NCI-H2029 (cell line): ENCODE measurements around the gene PKD1L1.
"Not testable (repeated sequence)": the region's sequence is repeated elsewhere in the genome, so short reads cannot be mapped to it uniquely, and the experiment has no call there.

Experiments used
- DNase-seq: peaks from one replicate; lab custom pipeline; 2025; lab: John Stamatoyannopoulos, UW

PKD1L1 gene

DNA sequence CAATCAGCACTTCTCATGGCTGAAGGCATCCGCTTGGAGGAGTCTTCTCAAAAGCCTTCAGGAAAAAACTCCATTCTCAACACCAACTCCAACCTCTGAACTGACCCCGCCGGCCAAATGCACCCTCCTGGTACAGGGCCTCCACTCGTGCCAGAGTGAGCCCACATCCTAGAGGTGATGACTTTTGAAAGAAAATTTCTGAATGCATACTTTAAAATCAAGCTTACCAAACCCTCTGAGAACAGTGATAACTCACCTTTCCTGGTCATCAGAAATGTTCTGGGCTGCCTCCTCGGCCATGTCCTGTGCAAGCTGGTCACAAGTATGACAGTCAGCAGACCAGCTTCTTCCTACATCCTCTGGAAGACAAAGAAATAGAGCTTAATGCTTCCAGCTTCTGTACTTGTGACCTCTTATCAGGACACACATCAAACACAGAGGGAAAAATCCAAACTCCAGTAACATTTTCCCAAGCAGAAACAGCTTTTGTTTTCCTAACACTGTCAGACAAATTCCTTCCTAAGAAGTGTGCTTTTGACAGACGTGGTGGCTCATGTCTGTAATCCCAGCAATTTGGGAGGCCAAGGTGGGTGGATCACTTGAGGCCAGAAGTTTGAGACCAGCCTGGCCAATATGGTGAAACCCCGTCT lies at the start of gene PKD1L1:
PKD1L1 (minus strand) TSS at position 326 of the 650 bp plus-strand sequence; CDS start at position 300, 26 bp downstream.
- DNase-seq: no peak

- no peak for DNase-seq
Measured at GRCh38 chr7:47992446-47992845, 44.2 kb upstream of the PKD1L1 start.

GRCh38 chr7:47991741-47992311 lies 43.6 kb upstream of the PKD1L1 start:
- DNase-seq: peak; percentile 33

GRCh38 chr7:47991270-47991669 lies 43.0 kb upstream of the PKD1L1 start:
- no peak for DNase-seq

DNA sequence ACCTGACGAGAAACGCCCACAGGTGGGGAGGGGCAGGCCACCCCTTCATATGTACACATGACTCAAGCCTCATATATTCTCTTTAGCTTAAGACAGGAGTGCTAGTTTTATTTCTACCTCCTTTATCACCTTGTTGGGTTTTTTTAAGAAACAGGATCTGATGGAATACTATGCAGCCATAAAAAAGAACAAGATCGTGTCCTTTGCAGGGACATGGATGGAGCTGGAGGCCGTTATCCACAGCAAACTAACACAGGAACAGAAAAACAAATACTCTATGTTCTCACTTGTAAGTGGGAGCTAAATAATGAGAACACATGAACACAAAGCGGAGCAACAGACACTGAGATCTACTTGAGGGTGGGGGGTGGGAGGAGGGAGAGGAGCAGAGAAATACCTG lies 42.3 kb upstream of the PKD1L1 start:
- no peak for DNase-seq

DNA sequence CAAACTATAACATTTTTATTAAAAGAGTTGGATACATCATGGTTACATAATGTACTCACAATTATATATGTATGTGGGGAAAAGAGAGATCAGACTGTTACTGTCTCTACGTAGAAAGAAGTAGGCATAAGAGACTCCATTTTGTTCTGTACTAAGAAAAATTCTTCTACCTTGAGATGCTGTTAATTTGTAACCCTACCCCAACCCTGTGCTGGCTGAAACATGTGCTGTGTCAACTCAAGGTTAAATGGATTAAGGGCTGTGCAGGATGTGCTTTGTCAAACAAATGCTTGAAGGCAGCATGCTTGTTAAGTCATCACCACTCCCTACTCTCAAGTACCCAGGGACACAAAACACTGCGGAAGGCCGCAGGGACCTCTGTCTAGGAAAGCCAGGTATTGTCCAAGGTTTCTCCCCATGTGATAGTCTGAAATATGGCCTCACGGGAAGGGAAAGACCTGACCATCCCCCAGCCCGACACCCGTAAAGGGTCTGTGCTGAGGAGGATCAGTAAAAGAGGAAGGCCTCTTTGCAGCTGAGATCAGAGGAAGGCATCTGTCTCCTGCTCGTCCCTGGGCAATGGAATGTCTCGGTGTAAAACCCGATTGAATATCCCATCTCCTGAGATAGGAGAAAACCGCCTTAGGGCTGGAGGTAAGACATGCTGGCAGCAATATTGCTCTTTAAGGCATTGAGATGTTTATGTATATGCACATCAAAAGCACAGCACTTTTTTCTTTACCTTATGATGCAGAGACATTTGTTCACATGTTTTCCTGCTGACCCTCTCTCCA lies 41.5 kb upstream of the PKD1L1 start:
- peak; percentile 41 for DNase-seq

- no peak for DNase-seq
Measured at GRCh38 chr7:47988496-47989386, 40.5 kb upstream of the PKD1L1 start.

DNA sequence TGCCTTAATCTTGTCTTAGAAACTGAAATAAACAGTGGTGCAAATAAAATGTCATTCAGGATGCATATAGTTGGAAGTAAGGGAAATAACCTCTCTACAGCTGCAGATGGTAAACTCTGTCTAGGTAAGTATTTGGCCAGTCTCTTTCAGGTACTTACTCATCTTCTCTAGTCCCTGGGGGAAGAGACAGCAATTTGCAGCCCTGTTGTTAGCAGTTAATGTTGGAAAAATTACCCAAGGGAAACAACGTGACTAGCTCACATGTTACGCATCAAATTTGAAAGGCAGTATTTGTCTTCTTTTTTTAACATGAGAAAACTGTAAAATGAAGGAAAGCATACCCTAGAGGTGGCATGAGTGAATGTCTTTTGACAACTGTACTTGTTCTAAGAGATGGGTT lies 34.3 kb upstream of the PKD1L1 start:
- no peak for DNase-seq

DNA sequence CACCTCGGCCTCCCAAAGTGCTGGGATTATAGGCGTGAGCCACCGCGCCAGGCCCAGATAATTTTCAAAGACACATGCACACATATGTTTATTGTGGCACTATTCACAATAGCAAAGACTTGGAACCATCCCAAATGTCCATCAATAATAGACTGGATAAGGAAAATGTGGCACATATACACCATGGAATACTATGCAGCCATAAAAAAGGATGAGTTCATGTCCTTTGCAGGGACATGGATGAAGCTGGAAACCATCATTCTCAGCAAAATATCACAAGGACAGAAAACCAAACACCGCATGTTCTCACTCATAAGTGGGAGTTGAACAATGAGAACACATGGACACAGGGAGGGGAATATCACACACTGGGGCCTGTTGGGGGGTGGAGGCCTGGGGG lies 32.4 kb upstream of the PKD1L1 start:
- not testable (repeated sequence) for DNase-seq

- no peak for DNase-seq
Measured at GRCh38 chr7:47979832-47980181, 31.5 kb upstream of the PKD1L1 start.

DNA sequence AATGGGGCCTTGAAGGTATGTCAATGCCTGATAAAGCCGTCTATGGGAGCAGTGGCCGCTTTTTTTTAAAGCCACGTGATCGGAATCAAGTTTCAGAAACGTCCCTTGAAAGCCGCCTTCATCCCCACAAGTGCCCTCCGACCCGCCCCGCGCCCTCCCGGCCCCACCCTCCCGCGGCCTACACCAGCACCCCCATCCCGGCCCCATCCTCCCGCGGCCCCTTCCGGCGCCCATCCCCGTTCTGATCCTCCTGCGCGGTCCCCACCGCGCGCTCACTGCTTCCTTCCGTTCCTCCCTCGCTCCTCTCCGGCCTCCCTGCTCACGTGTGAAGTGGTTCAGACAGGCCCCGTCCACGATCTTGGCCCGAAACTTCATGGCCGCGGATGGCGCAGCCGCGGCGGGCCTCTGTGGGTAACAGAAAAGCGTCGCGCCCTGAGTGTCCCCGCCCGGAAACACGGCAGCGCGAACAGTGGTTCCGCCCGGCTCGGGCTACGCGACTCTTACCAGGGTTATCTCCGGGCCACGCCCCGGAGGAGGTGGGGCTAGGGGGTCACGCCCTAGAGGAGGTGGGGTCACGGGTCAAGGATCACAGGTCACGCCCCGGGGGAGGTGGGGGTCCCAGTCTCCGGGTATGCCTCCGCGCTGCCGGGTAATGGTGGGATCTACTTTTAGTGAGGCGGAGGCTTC lies 31.0 kb upstream of the PKD1L1 start, which contains the start of gene HUS1:
HUS1 (minus strand) TSS at position 471 of the 687 bp plus-strand sequence; CDS start at position 375, 96 bp downstream.
- peak; percentile 87 for DNase-seq

- no peak for DNase-seq
Measured at GRCh38 chr7:47978790-47979144, 30.5 kb upstream of the PKD1L1 start.

GRCh38 chr7:47973739-47974138 lies 25.5 kb upstream of the PKD1L1 start:
- no peak for DNase-seq

DNA sequence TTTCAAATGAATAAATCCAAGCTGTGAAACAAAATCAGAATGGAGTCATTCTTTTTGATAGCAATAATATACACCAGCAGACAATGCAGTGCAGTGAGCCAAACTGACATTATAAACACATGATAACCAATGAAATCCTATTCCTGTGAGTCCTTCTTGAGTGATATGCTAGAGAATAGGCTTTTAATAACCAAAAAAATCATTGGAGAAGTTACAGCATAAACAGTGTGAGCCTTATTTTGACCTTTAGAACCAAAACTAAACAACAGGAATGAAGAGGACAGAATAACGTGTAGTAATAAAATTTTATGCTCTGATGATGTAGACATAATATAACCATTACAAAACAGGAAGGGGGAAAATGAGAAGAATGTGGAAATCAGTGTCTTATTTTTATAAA lies 22.5 kb upstream of the PKD1L1 start:
- no peak for DNase-seq

DNA sequence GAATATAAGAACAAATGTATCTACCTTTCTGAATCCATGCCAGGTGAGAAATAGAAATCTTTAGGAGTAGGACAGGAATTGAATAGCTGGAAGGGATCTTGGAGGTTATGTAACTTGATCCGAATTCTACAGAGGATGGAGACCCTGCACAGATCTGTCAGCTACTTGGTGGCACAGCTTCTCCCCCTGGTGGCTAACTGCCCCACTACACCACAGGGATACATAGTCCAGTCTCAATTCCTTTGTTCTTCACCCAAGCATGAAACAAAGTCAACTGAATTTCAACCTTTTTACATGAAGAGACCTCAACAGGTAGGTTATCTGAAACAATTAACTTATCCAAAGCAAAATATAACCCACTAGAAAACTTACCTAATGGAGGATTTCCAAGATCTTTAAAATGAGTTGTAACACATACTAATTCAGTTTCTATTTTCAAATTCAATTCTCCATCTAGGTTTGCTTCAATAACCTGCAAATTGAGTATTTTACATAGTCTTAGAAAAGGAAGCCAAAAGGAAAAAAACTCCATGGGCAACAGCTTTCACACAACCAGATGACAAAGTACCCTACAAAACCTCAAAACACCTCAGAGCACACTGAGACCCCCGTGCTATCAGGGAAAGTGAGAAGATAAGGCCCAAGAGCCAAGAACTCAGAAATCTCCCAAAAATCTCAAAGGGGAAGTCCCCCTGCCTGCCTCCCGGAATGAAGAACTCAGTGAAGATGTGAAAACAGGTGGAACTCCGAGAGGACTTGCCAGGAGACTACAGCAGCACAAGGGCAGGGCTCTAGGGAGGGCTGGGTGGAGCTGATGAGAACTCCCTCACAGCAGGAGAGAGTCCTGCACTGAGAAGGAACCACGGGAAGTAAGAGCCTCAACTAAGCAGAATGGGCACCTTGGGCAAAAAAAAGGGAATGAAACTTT lies 20.8 kb upstream of the PKD1L1 start:
- no peak for DNase-seq

GRCh38 chr7:47967708-47968107 lies 19.4 kb upstream of the PKD1L1 start:
- DNase-seq: no peak

- no peak for DNase-seq
Measured at GRCh38 chr7:47967123-47967522, 18.9 kb upstream of the PKD1L1 start.

GRCh38 chr7:47965456-47965855 lies 17.2 kb upstream of the PKD1L1 start:
- no peak for DNase-seq

DNA sequence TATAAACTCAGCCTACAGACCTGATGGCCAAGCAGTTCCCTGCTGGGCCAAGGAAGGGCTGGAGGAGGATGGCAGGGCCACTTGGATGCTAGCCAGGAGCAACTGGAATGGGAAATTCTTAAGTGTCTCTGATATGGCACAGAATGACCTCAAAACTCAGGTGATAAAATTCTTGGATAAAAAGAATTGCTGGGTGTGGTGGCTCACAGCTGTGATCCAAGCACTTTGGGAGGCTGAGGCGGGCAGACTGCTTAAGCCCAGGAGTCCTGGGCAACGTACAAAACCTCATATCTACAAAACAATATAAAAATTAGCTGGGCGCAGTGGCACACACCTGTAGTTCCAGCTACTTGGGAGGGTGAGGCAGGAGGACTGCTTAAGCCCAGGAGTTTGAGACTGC lies 14.0 kb upstream of the PKD1L1 start:
- DNase-seq: no peak

DNA sequence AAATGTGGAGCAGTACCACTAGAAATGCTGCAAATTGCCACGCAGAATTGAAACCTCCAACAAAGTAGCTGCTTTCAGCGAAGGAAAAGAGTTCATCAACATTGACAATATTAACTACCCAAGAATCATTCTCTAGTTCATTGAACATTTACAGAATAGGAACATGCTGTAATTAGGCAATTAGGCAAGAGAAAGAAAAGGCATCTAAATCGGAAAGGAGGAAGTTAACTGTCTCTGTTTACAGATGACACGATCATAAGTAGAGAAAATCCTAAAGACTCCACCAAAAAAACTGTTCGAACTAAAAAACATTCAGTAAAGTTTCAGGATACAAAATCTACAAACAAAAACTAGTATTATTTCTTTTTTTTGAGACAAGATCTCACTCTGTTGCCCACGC lies 8.9 kb upstream of the PKD1L1 start:
- DNase-seq: no peak

- no peak for DNase-seq
Measured at GRCh38 chr7:47956220-47956619, 8.0 kb upstream of the PKD1L1 start.
